Adrenal gland (tissue), 5 donors: ENCODE data around the gene NEU3.

ENCODE experiments used
- POLR2A ChIP-seq, 2 donors: fragments of 450-650 bp; IDR thresholded peaks; one replicate each; pipeline ENCODE4 v1.6.1; 2017; ENCODE audit warnings: antibody characterized with exemption in 2 of 2, mild to moderate bottlenecking in 2 of 2, moderate library complexity in 1 of 2
- TF ChIP-seq, protein P1 (sequence below), 6 experiments: fragments of 450-650 bp in 4 of 6; fragments of 200-600 bp in 2 of 6; sonication (generic) in 1 of 6; IDR thresholded peaks; 1 replicate in 5 of 6; 2 replicates in 1 of 6; pipeline versions ENCODE4 v1.5.1 to v1.8.0; 2016 to 2021; ENCODE audit warnings: antibody characterized with exemption in 6 of 6, mild to moderate bottlenecking in 2 of 6, moderate library complexity in 1 of 6
- donor health status: DM: no; HTN: no; CAD: no.

- TF ChIP-seq, protein P1, sequence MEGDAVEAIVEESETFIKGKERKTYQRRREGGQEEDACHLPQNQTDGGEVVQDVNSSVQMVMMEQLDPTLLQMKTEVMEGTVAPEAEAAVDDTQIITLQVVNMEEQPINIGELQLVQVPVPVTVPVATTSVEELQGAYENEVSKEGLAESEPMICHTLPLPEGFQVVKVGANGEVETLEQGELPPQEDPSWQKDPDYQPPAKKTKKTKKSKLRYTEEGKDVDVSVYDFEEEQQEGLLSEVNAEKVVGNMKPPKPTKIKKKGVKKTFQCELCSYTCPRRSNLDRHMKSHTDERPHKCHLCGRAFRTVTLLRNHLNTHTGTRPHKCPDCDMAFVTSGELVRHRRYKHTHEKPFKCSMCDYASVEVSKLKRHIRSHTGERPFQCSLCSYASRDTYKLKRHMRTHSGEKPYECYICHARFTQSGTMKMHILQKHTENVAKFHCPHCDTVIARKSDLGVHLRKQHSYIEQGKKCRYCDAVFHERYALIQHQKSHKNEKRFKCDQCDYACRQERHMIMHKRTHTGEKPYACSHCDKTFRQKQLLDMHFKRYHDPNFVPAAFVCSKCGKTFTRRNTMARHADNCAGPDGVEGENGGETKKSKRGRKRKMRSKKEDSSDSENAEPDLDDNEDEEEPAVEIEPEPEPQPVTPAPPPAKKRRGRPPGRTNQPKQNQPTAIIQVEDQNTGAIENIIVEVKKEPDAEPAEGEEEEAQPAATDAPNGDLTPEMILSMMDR (IDR thresholded peaks at IDR 0.05): no peak
- no peak for TF ChIP-seq POLR2A (IDR thresholded peaks at IDR 0.05)
Observed at GRCh38 chr11:75022296-75022695, 33.6 kb downstream of the NEU3 start.
